ENCODE measurements around the gene KRT15.

KRT15 gene

DNA sequence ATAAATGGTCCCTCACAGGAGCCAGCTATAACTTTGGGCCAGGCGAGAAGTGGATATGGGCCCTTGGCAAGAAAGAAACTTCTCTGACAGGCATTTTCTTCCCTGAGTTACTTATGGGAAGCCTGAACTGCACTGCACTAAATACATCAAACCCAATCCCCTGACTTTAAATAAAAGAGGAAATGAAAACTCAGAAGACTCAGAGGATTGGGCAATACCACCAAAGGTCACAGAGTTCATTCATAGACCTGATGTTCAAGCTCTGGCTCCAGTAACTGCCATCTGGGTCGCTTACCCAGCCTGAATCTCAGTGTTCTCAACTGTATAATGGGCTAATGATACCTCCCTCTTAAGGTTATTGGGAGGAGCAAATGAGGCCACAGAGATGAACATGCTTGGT is 38.6 kb downstream of the KRT15 start:
- DNase-seq (ENCODE audit: low read depth): no peak

DNA sequence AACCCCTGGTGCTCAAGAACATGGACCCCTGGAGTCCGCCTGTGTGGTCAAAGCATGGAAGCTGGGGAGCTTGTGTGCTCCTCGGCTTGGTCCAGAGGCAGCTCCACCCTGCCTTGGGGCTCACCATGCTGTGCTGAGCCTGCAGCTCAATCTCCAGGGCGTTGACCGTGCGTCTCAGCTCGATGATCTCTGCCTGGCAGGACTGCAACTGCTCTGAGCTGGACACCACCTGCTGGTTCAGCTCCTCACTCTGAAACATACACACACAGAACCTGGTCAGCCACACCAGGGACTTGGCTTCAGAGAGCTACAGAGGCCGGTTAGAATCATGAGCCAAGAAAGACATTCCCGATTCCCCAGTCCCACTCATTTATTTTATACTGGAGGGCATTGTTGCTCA is 40.5 kb downstream of the KRT15 start:
- no peak for DNase-seq (ENCODE audit: low read depth)

DNA sequence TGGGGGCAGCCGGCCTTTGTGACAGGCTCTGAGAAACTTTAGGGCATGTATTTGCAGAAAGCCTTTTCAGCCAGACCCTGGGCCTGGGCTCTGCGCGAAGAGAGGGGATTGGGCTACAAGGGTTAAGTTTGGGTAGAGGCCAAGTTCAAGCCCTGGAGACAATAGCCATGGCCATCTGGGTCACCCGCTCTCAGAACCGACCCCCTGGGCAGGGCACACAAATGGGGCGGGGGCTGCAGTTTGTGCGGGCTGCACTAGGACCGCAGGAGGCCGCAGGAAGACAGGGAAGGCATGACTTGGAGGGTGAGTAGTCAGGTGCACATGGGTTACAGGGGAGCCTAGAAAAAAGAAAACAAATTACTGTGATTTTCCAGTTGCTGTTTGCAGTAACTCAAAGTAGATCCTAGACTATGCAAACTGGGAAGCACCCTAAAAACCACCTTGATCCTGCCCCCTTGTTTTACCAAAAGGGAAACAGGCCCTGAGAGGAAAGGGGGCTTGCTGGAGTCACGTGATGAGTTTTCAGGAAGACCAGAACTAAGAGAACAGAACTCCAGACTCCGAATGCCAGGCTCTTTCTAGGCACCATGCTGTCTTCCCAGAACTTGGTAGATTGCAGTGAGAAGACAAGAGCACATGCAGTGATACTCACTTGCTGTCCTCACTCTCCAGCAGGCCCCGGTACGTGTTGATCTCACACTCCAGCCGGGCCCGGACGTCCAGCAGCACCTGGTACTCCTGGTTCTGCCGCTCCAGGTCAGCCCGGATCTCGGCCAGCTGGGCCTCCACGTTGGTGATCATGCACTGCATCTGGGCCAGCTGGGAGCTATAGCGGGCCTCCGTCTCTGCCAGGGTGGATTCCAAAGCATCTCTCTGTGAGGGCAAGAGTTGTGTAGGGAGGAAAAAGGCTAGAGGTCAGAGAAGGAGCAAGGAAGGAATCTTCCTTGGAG is 41.5 kb downstream of the KRT15 start:
- no peak for DNase-seq (ENCODE audit: low read depth)

DNA sequence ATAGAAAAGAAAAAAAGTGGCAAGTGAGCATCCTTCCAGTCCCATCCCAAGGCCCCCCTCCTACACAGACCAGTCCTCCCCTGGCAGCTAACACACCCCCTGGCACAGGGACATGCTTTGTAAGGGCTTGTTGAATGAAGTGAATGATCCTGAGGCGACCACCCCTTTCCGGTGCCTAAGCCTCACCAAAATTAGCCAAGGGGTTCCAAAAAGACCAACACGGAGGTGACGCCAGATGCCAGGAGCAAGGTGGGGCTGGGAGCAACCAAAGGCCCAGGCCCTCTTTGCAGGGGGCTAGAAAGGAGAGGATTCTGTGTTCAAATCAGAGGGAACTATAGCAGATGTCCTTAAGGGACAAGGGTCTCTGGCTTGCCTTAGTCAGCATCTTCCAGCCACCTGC is 43.3 kb downstream of the KRT15 start:
- no peak for DNase-seq (ENCODE audit: low read depth)

DNA sequence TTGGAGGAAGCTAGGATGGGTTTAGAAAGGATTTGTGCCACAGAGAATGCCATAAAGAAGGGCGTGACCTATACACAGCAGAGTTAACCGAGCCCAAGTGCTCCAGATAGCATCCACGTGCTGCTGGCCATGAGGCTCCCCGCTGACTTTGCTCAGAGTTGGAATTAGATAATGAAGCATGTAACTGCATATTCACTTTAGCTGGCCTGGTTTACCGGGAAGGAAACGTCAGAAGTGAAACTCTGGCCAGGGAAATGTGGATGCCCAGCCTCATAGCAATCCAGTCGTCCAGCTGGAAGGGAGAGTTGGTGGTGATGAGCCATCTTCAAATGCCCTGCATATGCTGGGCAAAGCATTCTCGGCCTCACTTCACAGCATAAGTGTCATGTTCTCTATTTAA is 43.8 kb downstream of the KRT15 start:
- DNase-seq (ENCODE audit: low read depth): no peak

DNA sequence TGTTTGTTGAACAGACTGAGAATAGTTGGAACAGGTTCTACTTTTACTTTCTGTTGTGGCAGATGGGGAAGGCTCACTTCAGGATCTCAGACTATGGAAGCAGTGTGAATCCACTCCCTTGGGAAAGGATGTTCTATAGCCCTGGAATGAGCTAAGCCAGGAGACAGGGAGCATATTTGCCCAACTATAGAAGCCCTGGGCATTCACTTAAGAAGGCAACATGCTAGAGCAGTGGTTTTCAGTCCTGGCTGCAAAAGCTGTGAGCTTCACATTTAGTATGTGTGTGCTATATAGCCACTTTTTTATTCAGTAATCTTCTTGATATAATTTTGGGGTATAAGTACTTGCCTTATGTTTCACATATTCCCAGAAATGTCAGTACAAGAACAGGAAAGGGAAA is 50.3 kb downstream of the KRT15 start:
- no peak for DNase-seq (ENCODE audit: low read depth)

DNA sequence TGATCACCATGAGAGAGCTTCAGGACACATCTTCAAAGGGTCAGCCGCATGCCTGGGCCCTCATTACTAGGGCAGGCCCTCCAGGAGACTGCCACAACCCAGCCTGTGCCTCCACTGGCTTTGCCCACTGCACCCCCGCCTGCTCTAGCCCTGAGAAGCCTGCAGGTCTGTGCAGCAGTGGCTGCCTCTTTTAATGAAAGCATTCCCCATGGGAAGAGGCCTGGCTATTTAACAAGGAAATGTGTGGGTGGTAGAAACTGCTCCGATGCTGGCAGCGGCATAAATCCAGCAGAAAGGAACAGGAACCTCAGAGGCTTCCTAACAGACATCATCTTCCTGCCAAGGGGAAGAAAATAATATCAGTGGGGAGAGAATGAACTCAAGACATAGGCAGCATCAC is 51.1 kb downstream of the KRT15 start:
- DNase-seq (ENCODE audit: low read depth): no peak

DNA sequence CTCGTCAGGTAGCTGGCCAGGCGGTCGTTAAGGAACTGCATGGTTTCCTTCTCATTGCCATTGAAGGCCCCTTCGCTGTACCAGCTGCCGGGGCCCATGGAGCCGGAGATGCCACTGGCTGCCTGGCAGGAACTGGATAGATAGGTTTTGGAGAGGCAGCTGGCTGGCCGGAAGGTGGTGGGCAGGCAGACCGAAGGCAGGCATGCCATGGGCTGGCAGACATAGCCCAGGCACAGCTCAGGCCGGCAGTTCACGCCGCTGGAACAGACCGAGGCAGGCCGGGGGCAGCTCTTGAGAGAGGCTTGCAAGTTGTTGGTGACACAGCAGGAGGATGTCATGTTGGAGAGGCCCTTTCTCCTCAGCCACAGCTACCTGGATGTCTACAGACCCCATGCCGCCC is 51.7 kb downstream of the KRT15 start, which contains the start of gene KRT32:
Gene KRT32 (minus strand): TSS at position 399 of the 400 bp plus-strand sequence. CDS start 61 bp downstream, at position 338.
- no peak for DNase-seq (ENCODE audit: low read depth)

DNA sequence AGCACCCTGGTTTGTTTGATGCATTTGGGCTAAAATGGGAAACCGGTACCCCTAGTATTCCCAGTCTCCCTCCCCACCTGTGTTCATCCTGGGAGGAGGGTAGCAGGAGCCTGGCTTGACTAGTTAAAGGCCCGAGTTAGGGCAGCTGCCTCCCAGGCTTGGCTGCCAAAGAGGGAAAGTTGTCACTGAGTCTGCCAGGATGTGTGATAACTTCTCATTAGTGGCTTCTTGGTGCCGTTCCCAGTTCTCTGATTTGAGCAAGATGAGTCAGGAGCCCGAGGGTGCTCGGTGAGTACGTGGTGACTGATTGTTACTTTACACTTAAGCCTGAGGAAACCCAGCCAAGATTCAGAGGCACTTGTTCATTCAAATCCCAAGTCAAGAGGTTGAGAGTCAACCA is 54.0 kb downstream of the KRT15 start:
- DNase-seq (ENCODE audit: low read depth): no peak

DNA sequence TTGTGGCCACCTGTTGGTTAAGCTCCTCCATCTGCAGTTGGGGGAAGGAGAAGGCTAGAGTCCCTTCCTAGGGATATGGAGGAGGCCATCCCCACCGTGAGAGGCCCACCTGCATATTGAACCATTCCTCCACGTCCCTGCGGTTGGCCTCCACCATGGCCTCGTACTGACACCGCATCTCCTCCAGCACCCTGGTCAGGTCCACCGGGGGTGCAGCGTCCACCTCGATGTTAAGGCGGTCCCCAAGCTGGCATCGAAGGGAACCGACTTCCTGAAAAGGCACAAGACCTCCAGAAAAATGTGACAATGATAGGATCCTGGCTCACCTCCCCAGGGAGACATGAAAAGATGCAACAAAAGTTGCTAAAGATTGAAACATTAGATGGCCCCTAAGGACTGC is 54.5 kb downstream of the KRT15 start:
- DNase-seq (ENCODE audit: low read depth): no peak

DNA sequence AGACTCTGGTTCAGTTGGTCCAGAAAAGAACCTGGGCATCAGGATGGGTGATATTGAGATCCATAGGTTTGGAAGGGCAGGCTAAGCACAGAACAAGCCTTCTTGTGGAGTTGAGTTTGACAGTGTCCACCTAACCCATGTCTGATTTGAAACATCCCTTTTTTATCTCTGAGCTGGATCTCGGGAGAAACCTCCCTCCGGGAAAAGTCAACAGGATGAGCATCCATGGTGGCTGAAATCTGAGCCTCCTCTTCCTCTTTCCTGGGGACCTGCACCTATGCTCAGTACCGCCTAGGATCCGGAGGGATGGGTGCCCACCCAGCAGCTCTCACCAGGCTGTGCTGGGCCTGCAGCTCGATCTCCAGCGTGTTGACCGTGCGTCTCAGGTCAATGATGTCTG is 54.9 kb downstream of the KRT15 start:
- DNase-seq (ENCODE audit: low read depth): no peak

All from stimulated activated CD8-positive, alpha-beta memory T cell treated with anti-CD3 and anti-CD28 coated beads, Interleukin-7, amount 100 ng/mL, for 24 hours (primary cell).